Left kidney (tissue), 2 donors: ENCODE data around the gene DHRS7C. TPM values are rescaled to one million over a fixed set of nuclear protein-coding genes. Genes with fewer than 3 reads are reported as not detected.
"Not testable (repeated sequence)": the region's sequence is repeated elsewhere in the genome, so short reads cannot be mapped to it uniquely, and the experiment has no call there.

Experiments used
- DNase-seq: peaks from one replicate; pipeline ENCODE4 v3.0.0-alpha.2; 2013
- polyA plus RNA-seq: library from polyadenylated mRNA; unstranded; fragments of 120-200 nt; gene quantifications from one replicate; pipeline ENCODE4 v1.2.1, GENCODE V29; 2013; ENCODE audit not compliant: insufficient read length

DHRS7C gene
- polyA plus RNA-seq, 1 donor = not detected

- no peak for DNase-seq
Observed at GRCh38 chr17:9810100-9810949, 18.9 kb upstream of the DHRS7C start.

GRCh38 chr17:9809409-9809808 lies 18.0 kb upstream of the DHRS7C start:
- DNase-seq = no peak

GRCh38 chr17:9806699-9807098 lies 15.3 kb upstream of the DHRS7C start:
- DNase-seq = no peak

GRCh38 chr17:9805769-9806168 lies 14.4 kb upstream of the DHRS7C start:
- DNase-seq = no peak

- DNase-seq = no peak
Observed at GRCh38 chr17:9802697-9803096, 11.3 kb upstream of the DHRS7C start.

GRCh38 chr17:9802294-9802693 lies 10.9 kb upstream of the DHRS7C start:
- no peak for DNase-seq

- DNase-seq = no peak
Observed at GRCh38 chr17:9801505-9801904, 10.1 kb upstream of the DHRS7C start.

GRCh38 chr17:9798724-9799123 lies 7.3 kb upstream of the DHRS7C start:
- DNase-seq = no peak

- DNase-seq = no peak
Observed at GRCh38 chr17:9798008-9798407, 6.6 kb upstream of the DHRS7C start.

- DNase-seq = no peak
Observed at GRCh38 chr17:9792181-9792840, 919 bp upstream of the DHRS7C start.

- DNase-seq = no peak
Observed at GRCh38 chr17:9790316-9790715, 1.1 kb downstream of the DHRS7C start.

GRCh38 chr17:9788601-9789000 lies 2.8 kb downstream of the DHRS7C start:
- no peak for DNase-seq

GRCh38 chr17:9784544-9784943 lies 6.8 kb downstream of the DHRS7C start:
- DNase-seq = no peak

- not testable (repeated sequence) for DNase-seq
Observed at GRCh38 chr17:9783465-9783864, 7.9 kb downstream of the DHRS7C start.

GRCh38 chr17:9783050-9783449 lies 8.3 kb downstream of the DHRS7C start:
- DNase-seq = no peak

- no peak for DNase-seq
Observed at GRCh38 chr17:9780552-9780951, 10.8 kb downstream of the DHRS7C start.

- DNase-seq = no peak
Observed at GRCh38 chr17:9776911-9777310, 14.5 kb downstream of the DHRS7C start.

- DNase-seq = no peak
Observed at GRCh38 chr17:9772658-9773057, 18.7 kb downstream of the DHRS7C start.

GRCh38 chr17:9771465-9771864 lies 19.9 kb downstream of the DHRS7C start:
- no peak for DNase-seq

- DNase-seq = no peak
Observed at GRCh38 chr17:9769036-9769695, 22.2 kb downstream of the DHRS7C start.

GRCh38 chr17:9768381-9768934 lies 22.9 kb downstream of the DHRS7C start:
- no peak for DNase-seq

- DNase-seq = no peak
Observed at GRCh38 chr17:9767432-9767991, 23.9 kb downstream of the DHRS7C start.
